SK-MEL-5 (cell line): Measurements from ENCODE around the gene CMTM1. TPM values are rescaled to one million over a fixed set of nuclear protein-coding genes. Genes with fewer than 3 reads are reported as not detected.
"Not testable (repeated sequence)": the region's sequence is repeated elsewhere in the genome, so short reads cannot be mapped to it uniquely, and the experiment has no call there.

Experiments
- DNase-seq: peaks from one replicate; pipeline ENCODE4 v3.0.0-alpha.2; 2016; ENCODE audit warnings: low read depth, low spot score
- in situ Hi-C: cut with HindIII; loops from 2 replicates; pipeline ENCODE4 v1.10.0; 2016; ENCODE audit warnings: low sequenced_read_pairs, high pct_unique_total_duplicates, low pct_unique_long_range_greater_than_20kb
- small RNA-seq, 2 experiments: library from RNA; depleted of rRNA; stranded (forward); fragments of <200 nt; gene quantifications; one replicate each; pipeline ENCODE3, GENCODE V24; 2014
- total RNA-seq: library from RNA; depleted of rRNA; stranded (reverse); fragments of >200 nt; shearing (Covaris generic); gene quantifications from 2 replicates; pipeline ENCODE4 v1.2.3, GENCODE V29; 2014; rRNA removed

CMTM1 gene
- total RNA-seq, 1 experiment from 2014 or later, result 1.1 TPM

- DNase-seq, result no peak
- in situ Hi-C loops, result no loop called here
Measured at GRCh38 chr16:66618588-66619375, 52.5 kb downstream of the CMTM1 start.

DNA sequence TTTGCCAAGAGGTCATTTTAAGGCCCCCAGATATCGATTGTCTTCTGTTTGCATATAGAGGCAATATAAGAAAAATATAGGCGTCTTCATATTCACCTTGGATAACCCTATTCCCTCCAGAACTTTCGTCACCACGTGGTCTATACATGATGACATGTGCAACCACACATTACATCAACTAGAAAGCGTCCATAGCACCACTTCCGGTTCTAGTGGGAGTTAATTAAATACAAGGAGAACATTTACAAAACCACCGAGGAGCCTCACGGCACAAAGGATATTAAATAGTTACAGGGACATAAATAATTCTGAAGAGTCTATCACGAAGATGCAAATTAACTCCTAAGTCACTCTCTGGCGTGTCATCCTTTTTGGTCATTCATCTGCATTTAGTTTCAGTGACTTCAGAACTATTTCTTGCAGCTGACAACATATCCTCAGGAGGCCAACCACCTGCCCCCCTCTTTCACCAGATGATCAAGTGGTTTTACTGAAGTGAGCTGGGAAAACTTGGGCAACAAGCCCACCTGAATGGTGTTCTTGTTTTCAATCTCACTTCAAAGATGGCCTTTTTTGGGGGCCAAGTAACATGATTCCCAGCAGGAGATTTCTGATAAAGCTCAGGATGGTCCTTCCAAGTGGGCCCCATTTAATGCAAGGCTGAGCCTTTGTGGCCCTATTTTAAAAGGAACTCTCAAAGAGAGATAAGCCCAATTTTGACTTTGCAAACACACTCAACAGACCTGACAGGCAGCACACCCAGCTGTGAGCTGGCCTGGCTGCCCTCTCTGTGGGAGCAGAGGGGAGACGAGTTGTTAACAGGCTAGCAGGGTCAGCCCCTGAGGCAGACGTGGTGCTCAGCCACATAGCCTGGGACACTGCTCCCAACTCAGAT, 53.5 kb downstream of the CMTM1 start:
- in situ Hi-C loops, result no loop called here
- DNase-seq, result no peak

DNA sequence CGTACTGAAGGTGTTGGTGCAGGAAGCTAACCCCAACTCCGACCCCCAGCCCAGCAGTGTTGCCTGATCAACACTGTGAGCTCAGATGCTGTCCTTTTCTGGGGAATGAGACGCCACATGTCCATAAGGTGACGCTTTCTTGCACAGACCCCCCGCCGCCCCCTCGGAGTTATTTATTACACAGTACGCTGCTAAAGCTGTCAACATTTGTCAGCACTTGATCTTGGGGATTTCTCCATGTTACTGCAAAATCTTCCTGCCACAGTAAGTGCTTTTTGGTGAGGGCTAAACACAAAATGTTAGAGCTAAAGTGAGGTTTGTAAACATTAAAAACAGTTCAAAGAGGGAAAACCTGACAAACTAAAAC, 54.2 kb downstream of the CMTM1 start:
- in situ Hi-C loops, result no loop called here
- DNase-seq, result no peak

DNA sequence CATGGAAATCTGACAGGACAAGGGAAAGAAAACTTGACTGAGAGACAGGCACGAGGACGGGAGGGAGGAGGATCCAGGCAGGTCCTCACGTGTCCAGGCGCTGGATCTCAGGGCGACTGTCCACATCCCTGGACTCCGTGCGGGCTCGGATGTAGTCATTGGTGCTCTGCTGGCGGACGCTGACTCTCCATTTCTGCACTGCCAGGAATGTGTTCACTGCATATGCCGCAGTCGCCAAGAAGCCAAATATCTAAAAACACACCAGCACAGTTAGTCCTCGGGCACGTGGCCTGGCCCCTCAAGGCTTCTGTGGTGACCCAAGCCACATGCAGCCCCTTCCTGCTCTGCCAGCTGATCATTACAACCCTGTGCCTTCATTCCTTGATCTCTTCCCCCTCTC, 55.7 kb downstream of the CMTM1 start:
- no peak for DNase-seq
- in situ Hi-C loops, result no loop called here

DNA sequence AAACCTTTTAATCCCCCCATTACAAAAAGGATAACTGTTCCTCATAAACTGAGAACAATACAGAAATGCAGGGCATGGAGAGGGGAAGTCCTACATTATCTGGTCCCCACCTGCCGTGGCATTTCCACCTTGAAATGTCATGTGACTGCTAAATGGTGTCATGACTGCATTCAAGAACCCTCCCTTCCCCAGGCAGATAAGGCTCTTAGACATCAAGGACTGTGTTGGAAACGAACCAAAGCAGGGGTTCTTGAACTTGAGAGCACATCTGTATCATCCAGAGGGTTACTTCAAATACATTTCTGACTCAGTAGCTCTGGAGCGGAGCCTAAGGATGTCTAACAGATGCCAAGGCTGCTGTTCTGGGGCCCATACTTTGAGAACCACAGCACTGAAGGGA, 56.6 kb downstream of the CMTM1 start:
- in situ Hi-C loops, result no loop called here
- DNase-seq, result no peak

DNA sequence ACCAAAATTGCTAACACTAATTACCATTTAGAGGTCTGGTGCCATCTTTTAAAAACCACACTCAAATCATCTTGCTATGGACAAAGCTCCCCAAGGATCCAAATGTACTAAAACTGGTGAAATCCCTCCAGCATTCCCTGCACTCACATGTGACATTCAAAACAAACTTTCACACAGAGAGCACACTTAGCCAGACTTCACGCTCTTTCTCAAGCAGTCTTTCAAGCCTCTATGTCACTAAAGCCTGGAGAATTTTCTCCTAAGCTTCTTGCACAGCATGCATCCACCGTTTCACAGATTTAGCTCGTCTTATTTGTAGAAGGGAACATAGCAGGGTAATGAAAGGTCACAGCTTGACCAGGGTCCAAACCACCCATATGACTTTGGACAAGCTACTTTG, 57.5 kb downstream of the CMTM1 start:
- in situ Hi-C loops, result no loop called here
- no peak for DNase-seq

DNA sequence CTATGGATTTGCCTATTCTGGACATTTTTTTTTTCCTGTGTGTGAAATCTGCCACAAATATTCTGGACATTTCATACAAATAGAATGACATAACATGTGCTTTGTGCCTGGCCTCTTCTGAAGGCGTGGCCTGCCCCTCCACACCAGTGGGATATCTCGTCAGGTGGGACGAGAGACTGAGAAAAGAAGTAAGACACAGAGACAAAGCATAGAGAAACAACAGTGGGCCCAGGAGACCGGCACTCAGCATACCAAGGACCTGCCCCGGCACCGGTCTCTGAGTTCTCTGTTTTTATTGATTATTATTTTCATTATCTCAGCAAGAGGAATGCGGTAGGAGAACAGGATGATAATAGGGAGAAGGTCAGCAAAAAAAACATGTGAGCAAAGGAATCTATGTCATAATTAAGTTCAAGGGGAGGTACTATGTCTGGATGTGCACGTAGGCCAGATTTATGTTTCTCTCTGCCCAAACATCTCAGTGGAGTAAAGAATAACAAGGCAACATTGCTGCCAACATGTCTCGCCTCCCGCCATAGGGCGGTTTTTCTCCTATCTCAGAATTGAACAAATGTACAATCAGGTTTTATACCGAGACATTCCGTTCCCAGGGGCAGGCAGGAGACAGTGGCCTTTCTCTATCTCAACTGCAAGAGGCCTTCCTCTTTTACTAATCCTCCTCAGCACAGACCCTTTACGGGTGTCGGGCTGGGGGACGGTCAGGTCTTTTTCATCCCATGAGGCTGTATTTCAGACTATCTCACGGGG, 61.6 kb downstream of the CMTM1 start:
- in situ Hi-C loops, DNase-seq: not testable (repeated sequence)

Small RNAs within 50 kb of the gene (small RNA-seq; reads per million reads assigned to genes)
- 0 reads per million in 2 experiments for gene CKLF-CMTM1

Other genes with a start within 250 kb of the CMTM1 start
- not detected in 2 replicates for gene CDH5, start 199.7 kb upstream of the CMTM1 start, total RNA-seq
- gene BEAN1, start 139.1 kb upstream of the CMTM1 start, total RNA-seq, result 1.4 TPM in 1 of 2 replicates, not detected in the other
- 19.7 and 23.6 TPM in 2 replicates for gene TK2, start 16.3 kb upstream of the CMTM1 start, total RNA-seq
- 86.7 and 87.6 TPM in 2 replicates for gene CKLF, start 13.9 kb upstream of the CMTM1 start, total RNA-seq
- gene CMTM2, start 13.0 kb downstream of the CMTM1 start, total RNA-seq, result not detected in 2 replicates
- gene CMTM3, start 38.3 kb downstream of the CMTM1 start, total RNA-seq, result 7.9 and 9.1 TPM in 2 replicates
- 32.7 and 36.9 TPM in 2 replicates for gene CMTM4, start 130.3 kb downstream of the CMTM1 start, total RNA-seq
- 118 and 127 TPM in 2 replicates for gene DYNC1LI2, start 185.2 kb downstream of the CMTM1 start, total RNA-seq
- gene TERB1, start 235.1 kb downstream of the CMTM1 start, total RNA-seq, result not detected in 2 replicates